Memory B cell (primary cell): ENCODE results near the gene COL11A2.

Experiments used
- ATAC-seq: fragments of 150-1000 bp; cut with Tn5 transposase; 2 replicates; pipeline ENCODE4 v1.10.0; 2021; ENCODE audit warnings: low read depth, mild to moderate bottlenecking, moderate library complexity
- DNase-seq, 2 donors: peaks; one replicate each; pipeline ENCODE4 v3.0.0; 2022; ENCODE audit warnings: low spot score in 2 of 2
- H3K27ac Mint-ChIP-seq: one replicate; pipeline ENCODE4 v1.8.0; 2022; ENCODE audit warnings: mild to moderate bottlenecking, moderate library complexity, mixed read lengths
- H3K27me3 Mint-ChIP-seq: one replicate; pipeline ENCODE4 v1.8.0; 2022; ENCODE audit warnings: mixed read lengths
- H3K36me3 Mint-ChIP-seq: one replicate; pipeline ENCODE4 v1.8.0; 2022; ENCODE audit warnings: mild to moderate bottlenecking, mixed read lengths
- H3K4me1 Mint-ChIP-seq: one replicate; pipeline ENCODE4 v1.8.0; 2022; ENCODE audit warnings: mixed read lengths
- H3K4me3 Mint-ChIP-seq: one replicate; pipeline ENCODE4 v1.8.0; 2022; ENCODE audit warnings: mild to moderate bottlenecking, moderate library complexity, mixed read lengths
- H3K9me3 Mint-ChIP-seq: one replicate; pipeline ENCODE4 v1.8.0; 2022; ENCODE audit warnings: mixed read lengths

Gene COL11A2

DNA sequence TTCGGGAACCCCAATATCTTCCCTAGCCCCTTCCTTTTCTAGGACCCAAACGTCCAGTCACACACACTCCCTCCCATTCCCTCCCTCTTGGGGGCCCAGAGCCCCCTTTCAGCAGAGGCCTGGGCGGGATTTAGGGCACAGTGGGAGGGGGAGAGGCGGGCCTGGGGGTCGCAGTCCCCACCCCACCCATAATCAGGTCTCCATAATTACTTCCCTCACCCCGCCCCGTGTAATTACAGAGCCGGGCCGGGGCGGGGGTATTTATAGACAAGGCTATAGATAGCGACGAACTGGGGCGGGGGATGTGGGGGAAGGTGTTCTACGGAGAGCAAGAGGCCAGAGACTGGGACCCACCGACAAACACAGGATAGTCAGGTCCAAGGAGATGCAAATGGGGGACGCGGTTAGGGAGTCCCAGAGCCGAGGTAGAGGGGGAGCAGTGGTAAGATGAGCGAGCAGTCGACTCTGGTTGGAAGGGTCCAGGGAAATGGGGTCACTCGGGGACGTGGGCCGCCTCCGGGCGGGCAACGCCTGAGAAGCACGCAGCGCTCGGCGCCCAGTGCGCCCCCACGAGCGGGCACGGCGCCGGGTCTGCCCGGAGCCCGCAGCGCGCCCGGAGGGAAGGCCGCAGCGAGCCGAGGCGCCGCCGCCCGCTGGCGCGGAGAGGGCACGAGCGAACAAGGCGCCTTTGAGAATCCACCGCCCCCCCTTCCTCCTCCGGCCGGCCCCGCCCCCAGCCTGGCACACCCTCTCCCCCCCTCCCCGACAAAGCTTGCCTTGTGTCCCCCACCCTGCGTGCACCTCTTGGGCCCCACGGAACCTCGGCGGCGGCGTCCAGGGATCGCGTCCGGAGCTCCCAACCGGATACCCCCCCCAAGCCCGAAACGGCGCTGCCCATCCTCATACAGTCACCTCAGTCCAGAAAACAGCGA is 670 bp upstream of the COL11A2 start:
- no peak for DNase-seq
- Mint-ChIP-seq H3K4me3 (peak overlapping the region; percentile 82), H3K4me1 (peaks cover 19% of the 10 kb centered on the region), H3K9me3 (no peaks in the 10 kb centered on the region), H3K27ac (no peak overlapping the region), H3K36me3 (peaks cover 25% of the 10 kb centered on the region), H3K27me3 (peaks cover 16% of the 10 kb centered on the region)
- peak; percentile 50 for ATAC-seq

DNA sequence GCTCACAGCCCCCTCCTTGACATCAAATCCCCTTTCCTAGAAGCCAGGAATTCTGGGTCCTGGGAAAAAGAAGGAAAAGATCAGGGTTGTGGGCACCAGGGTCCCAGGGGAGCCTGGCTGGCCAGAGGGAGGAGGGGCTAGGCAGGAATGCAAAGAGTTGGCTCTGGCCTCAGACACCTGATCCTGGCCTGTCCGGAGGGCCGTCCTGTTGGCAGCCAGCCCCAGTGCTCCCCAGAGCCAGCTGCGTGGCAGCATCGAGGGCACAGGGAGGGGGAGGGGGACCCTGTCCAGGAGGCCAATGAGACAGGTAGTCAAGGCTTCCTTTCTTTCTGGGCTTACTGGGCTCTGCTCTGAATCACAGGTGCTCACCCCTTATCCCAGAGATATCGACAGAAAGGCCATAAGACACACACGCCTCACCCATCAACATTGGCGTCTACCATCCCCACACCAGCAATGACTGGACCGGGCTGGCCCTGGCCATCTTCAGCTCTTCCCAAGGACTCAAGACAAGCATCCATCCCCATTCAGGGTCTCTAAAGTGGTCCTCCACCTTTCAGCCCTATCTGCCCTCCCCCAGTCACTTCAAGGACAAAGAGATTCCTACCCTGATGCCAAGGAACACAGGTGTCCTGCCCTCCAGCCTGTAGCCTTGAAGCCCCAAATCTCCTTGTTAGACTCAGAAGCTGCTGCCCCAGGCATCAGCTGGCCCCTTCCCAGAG is 723 bp downstream of the COL11A2 start:
- H3K27ac Mint-ChIP-seq = no peak overlapping the region
- H3K9me3 Mint-ChIP-seq = peaks cover 3% of the 10 kb centered on the region
- peaks cover 18% of the 10 kb centered on the region for H3K4me1 Mint-ChIP-seq
- peaks cover 25% of the 10 kb centered on the region for H3K36me3 Mint-ChIP-seq
- no peak for ATAC-seq
- no peak overlapping the region for H3K4me3 Mint-ChIP-seq
- DNase-seq = no peak
- peaks cover 25% of the 10 kb centered on the region for H3K27me3 Mint-ChIP-seq

DNA sequence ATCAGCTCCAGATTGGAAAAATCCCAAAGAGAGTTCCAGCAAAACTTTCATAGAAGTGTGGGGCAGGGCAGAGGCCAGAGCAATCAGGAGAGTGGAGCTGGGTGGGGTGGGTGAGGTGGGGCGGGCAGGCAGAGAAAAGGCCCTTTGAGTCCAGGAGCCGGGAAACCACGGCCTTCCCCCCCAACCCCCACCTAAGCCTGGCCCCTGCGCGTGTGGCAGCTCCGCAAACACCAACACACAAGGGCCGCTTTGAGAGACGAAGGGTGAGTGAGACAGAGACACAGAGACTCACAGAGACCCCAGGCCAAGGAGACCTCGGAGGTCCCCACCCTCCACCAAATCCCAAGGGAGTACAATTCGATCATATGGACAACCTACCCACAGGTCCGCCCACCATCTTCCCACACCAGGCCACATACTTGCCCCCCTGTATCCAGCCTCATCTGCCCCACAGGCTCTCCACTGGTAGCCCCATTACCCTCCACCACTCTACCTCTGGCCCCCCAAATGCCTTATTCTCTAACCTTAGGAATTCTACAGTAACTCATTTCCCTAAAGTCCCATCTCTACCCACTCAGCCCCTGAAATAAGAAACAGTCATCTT is 1.7 kb downstream of the COL11A2 start:
- Mint-ChIP-seq H3K4me1 (peaks cover 15% of the 10 kb centered on the region), H3K27me3 (peaks cover 30% of the 10 kb centered on the region), H3K27ac (no peak overlapping the region), H3K4me3 (no peak overlapping the region), H3K9me3 (peaks cover 3% of the 10 kb centered on the region), H3K36me3 (peaks cover 16% of the 10 kb centered on the region)
- DNase-seq = no peak
- no peak for ATAC-seq

DNA sequence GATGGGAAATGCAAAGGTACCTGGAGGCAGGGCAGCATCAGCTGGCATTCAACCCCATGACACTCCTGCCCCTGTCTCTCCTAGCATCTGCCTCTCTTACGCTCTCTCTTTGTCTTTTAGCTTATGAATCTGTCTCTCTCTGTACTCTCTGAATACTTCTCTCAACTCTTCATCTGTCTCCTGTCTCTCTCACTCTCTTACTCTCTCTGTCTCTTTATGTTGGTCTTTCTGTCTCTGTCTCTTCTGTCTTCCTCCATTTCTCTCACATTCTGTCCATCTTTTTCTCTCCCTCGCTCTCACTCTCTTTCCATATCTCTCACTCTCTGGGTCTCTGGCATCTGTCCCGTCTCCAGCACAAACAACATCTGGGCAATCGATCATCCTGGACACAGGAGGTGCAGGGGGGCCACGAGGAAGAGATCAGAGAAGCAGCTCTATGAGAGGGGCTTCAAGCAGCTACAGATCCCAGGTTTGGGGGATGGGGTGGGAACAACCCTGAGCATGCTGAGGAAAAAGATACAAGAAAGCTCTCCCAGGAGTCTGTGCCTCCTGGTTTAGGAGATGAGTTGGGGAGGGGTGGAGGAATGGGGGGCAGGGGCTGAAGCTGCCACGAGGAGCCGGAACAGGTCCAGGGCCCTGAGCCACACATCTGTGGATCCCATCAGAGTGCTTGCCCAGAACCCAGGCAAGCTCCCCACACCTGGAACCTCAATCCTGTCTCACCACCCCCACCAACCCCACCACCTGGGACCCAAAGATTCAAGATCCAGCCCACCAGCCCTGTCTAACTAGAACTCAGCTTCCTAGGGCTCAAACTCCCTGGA is 2.4 kb downstream of the COL11A2 start:
- Mint-ChIP-seq H3K36me3 (peaks cover 13% of the 10 kb centered on the region), H3K4me1 (peaks cover 15% of the 10 kb centered on the region), H3K9me3 (peaks cover 3% of the 10 kb centered on the region), H3K27me3 (peaks cover 35% of the 10 kb centered on the region), H3K27ac (no peak overlapping the region), H3K4me3 (no peak overlapping the region)
- no peak for DNase-seq
- ATAC-seq = no peak

DNA sequence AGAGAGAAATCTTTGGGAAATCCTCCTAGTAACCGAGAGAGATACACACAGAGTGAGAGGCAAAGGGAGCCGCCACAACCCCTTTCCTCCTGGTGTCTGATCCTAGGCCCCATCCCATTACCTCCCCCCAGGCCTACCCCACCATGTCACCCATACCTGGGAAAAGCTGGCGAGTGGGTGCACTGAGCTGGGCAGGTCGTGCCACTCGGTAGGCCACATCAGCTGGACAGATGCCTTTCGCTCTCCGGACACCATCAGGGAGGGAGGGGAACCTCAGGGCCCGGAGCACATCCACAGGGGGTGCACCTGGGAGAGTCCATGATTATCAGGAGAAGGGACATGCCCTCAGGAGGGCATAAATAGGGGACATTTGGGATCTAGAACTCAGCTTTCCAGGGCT is 3.1 kb downstream of the COL11A2 start:
- ATAC-seq (no peak), DNase-seq (no peak)
- peaks cover 5% of the 10 kb centered on the region for H3K9me3 Mint-ChIP-seq
- no peak overlapping the region for H3K27ac Mint-ChIP-seq
- peaks cover 13% of the 10 kb centered on the region for H3K36me3 Mint-ChIP-seq
- H3K4me3 Mint-ChIP-seq = no peak overlapping the region
- H3K27me3 Mint-ChIP-seq = peaks cover 40% of the 10 kb centered on the region
- peaks cover 15% of the 10 kb centered on the region for H3K4me1 Mint-ChIP-seq

DNA sequence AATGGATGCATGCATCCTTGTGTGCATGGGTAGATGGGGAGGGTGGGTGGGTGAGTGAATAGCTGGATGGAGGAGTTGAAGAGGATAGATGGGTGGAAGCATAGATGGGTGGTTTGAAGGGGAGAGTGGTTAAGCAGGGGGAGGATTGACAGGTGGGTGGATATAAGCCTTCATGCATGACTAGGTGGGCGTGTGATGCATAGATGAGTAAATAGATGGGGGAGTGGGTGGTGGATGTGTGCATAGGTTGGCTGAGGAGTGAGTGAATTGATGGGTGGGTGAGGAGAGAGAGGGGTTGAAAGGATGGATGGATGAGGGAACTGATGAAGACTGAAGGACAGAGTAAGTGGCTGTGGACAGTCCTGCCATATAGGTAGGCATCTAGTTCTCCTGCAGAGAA is 4.5 kb downstream of the COL11A2 start:
- Mint-ChIP-seq H3K4me1 (peaks cover 22% of the 10 kb centered on the region), H3K27me3 (peaks cover 39% of the 10 kb centered on the region), H3K9me3 (peaks cover 9% of the 10 kb centered on the region), H3K27ac (no peak overlapping the region), H3K4me3 (no peak overlapping the region), H3K36me3 (peaks cover 22% of the 10 kb centered on the region)
- ATAC-seq (no peak), DNase-seq (no peak)

DNA sequence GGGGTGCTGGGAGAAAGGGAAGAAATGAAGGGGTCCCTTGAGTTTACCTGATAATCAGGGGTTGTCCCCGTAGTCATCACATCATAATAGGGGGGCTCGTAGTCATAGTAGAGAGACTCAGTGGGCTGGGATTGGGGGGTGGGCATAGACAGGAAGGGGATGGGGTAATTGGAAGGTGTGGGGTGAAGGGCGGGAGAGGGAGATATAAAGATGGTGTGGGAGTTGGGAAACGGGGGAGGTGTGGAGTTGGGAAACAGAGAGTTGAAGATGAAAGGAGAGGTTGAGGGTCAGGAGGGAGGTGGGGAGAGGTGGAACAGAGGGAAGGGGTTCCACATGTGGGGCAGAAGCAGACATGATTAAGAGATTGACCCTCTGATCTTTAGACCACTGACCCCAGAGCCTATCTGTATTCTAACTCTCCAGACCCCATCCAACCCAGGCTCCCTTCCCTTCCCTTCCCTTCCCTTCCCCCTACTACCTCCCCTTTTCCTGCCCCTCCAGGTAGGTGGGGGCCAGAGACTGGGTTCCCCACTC is 6.5 kb downstream of the COL11A2 start:
- peaks cover 18% of the 10 kb centered on the region for H3K4me1 Mint-ChIP-seq
- no peak overlapping the region for H3K27ac Mint-ChIP-seq
- no peak overlapping the region for H3K4me3 Mint-ChIP-seq
- DNase-seq (no peak), ATAC-seq (no peak)
- peaks cover 32% of the 10 kb centered on the region for H3K27me3 Mint-ChIP-seq
- peaks cover 24% of the 10 kb centered on the region for H3K36me3 Mint-ChIP-seq
- H3K9me3 Mint-ChIP-seq = peaks cover 11% of the 10 kb centered on the region

DNA sequence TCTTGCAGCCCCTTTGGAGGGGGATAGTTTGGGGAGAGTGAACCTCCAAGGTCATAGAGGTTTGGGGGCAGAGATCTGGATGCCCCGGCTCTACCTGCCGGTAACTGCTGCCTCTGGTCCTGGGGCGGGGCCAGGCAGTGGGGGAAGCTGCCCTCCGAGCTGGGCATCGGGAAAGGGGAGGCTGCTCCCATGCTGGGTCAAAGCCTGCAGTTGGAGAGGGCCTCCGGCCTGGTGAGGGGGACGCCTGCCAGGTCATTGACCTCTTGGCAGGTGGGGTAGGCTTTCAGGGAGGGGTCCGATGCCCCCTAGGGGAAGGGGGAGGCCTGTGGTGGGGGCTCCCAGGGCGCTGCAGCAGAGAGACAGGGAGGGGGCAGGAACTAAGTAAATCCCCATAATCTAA is 7.1 kb downstream of the COL11A2 start:
- Mint-ChIP-seq H3K27ac (no peak overlapping the region), H3K4me3 (no peak overlapping the region), H3K9me3 (peaks cover 11% of the 10 kb centered on the region), H3K4me1 (peaks cover 18% of the 10 kb centered on the region), H3K27me3 (peaks cover 29% of the 10 kb centered on the region), H3K36me3 (peaks cover 24% of the 10 kb centered on the region)
- DNase-seq = no peak
- ATAC-seq = no peak

DNA sequence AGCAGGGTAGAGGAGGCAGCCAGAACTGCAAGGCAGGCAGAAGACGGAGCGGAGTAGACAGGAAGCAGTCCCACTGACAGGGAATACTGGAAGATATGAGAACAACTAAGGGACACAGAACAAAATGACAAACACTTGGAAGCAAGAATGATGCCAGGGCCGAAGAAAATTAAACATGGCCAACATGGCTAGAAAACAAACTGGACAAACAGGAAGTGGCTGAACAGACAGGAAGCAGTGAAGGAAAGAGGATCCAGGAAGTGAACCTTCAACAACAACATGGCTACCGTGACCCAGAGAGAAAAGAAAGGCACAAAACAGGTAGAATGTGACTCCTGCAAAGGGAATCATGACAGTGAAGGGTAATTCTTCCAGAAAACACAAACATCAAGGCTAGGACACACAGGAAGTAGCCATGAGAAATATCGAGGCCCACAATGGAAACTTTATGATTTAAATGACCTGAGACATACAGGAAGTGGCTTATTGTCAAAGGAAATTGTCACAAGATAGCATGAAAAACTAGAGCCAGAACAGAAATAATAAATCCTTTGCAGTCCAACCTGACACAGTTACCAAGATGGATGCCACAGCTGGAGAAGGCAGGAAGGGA is 9.1 kb downstream of the COL11A2 start:
- Mint-ChIP-seq H3K9me3 (peaks cover 11% of the 10 kb centered on the region), H3K4me1 (peaks cover 18% of the 10 kb centered on the region), H3K27ac (peak overlapping the region; percentile 35), H3K4me3 (peak overlapping the region; percentile 71), H3K36me3 (peaks cover 24% of the 10 kb centered on the region), H3K27me3 (peaks cover 25% of the 10 kb centered on the region)
- DNase-seq (no peak), ATAC-seq (no peak)

DNA sequence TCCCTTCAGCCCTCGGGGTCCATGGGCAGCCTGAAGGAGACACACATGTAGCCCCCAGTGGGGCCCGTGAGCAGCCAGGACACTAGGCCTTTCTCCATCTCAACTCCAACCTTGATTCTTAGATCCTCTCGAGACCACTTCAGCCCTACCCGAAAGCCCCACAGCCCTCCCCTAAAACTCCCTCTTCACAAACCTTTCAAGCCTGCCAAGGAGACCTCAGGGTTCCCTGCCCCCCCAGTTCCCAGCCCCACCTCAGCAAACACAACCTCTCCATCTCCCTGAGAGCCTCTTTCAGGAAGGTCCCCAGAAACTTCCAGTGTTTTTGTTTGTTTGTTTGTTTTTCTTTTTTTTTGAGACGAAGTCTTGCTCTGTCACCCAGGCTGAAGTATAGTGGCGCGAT is 11.1 kb downstream of the COL11A2 start:
- Mint-ChIP-seq H3K27me3 (peaks cover 18% of the 10 kb centered on the region), H3K36me3 (peaks cover 18% of the 10 kb centered on the region), H3K27ac (no peak overlapping the region), H3K4me1 (peaks cover 11% of the 10 kb centered on the region), H3K9me3 (peaks cover 8% of the 10 kb centered on the region), H3K4me3 (no peak overlapping the region)
- ATAC-seq = no peak
- DNase-seq = no peak

DNA sequence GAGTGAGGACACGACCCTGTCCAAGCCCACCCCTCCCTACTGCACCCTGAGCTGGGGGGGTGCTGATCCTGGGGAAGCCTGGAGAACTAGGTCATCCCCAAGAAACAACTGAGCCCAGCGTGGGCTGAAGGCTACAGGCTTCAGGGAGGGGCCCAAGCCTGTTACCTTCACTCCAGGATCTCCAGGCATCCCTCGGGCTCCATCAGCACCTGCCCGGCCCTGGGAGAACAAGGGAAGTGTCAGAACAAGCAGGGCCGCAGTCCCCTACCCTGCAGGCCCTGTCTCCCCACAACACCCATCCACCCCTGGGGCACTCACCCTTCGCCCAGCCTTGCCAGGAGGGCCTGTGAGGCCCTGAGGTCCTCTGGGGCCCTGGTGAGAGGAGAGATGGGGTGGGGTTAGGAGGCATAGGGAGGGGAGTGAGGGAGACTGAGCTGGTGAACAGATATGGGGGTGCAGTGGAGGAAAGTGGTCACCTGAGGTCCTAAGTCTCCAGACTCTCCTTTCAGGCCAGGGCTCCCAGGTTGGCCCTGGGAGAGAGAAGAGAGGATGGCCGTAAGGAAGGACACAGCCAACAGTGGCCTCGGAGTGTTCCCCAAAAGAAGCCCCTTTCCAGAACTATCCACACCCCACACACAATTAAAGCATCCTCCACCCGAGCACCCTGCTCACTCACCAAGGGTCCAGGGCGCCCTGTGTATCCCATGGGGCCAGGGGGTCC is 13.4 kb downstream of the COL11A2 start:
- H3K4me3 Mint-ChIP-seq = no peak overlapping the region
- H3K9me3 Mint-ChIP-seq = peaks cover 7% of the 10 kb centered on the region
- H3K36me3 Mint-ChIP-seq = peaks cover 12% of the 10 kb centered on the region
- no peak for ATAC-seq
- peaks cover 11% of the 10 kb centered on the region for H3K4me1 Mint-ChIP-seq
- peaks cover 18% of the 10 kb centered on the region for H3K27me3 Mint-ChIP-seq
- DNase-seq = no peak
- no peak overlapping the region for H3K27ac Mint-ChIP-seq

DNA sequence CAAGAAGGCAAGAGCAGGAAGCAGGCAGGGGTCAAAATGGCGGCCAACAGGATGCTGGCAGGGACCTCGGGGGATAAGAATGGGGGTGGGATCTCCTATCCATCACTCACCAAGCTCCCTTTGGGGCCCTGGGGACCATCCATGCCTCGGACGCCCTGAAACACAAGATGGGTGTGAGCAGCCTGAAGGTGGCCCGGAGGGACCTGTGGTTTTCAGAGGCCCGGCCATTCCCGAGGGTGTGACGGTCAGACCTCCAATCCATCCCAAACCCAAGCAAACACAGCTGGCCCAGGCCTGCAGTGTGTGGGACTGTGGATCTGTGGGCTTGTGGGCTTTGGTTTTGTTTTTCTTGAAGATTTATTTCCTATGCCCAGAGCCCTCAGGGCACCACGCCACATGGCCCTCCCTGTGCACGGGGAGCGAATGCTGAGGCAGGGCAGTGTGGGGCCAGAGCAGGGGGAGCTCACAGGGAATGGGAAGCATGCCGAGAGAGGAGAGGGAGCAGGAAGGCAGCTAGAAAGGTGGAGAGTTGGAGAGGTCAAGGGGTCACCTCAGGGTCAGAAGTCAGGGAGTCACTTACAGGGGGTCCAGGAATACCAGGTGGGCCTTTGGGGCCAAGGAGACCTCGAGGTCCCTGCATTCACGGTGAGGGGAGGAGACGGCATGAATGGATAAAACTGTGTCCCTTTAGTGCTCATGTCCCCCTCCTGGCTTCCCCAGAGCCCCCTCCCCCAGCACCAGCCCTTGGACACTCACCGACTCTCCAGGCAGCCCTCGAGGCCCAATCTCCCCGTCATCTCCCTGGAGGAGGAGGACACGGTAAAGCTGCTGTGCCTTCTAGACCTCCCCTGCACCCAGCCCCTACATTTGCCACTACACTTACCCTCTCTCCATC is 14.5 kb downstream of the COL11A2 start:
- ATAC-seq = no peak
- Mint-ChIP-seq H3K9me3 (peaks cover 2% of the 10 kb centered on the region), H3K36me3 (peaks cover 2% of the 10 kb centered on the region), H3K4me3 (no peak overlapping the region), H3K27ac (no peak overlapping the region), H3K27me3 (peaks cover 20% of the 10 kb centered on the region), H3K4me1 (peaks cover 2% of the 10 kb centered on the region)
- no peak for DNase-seq
